WTC11 (cell line): ENCODE data around the gene RASD1. TPM values are rescaled to one million over a fixed set of nuclear protein-coding genes. Genes with fewer than 3 reads are reported as not detected.

ENCODE experiments used
- ATAC-seq: fragments of 200-7000 bp; cut with Tn5 transposase; 2 replicates; pipeline ENCODE4 v1.10.0; 2021; ENCODE audit warnings: mild to moderate bottlenecking, moderate library complexity
- CTCF ChIA-PET: fragments of 300-600 bp; sonication (Branson Sonifier 250); formaldehyde crosslinking; loops from one replicate; lab custom pipeline; 2021; ENCODE audit warnings: antibody characterized with exemption; lab: Charles Lee
- POLR2A ChIA-PET: fragments of 350-600 bp; sonication (Branson Sonifier 250); formaldehyde crosslinking; loops from one replicate; lab custom pipeline; 2021; ENCODE audit warnings: antibody characterized with exemption; lab: Charles Lee
- DNase-seq: peaks from one replicate; pipeline ENCODE4 v3.0.0; 2021; ENCODE audit warnings: low spot score
- H3K27ac Mint-ChIP-seq: 2 replicates; pipeline ENCODE4 v1.8.0; 2021; ENCODE audit warnings: mixed read lengths
- H3K27me3 Mint-ChIP-seq: 2 replicates; pipeline ENCODE4 v1.8.0; 2021; ENCODE audit warnings: low read depth, mild to moderate bottlenecking, moderate library complexity, mixed read lengths
- H3K36me3 Mint-ChIP-seq: 2 replicates; pipeline ENCODE4 v1.8.0; 2021; ENCODE audit warnings: mixed read lengths
- H3K4me1 Mint-ChIP-seq: 2 replicates; pipeline ENCODE4 v1.8.0; 2022; ENCODE audit warnings: mixed read lengths
- H3K4me3 Mint-ChIP-seq: 2 replicates; pipeline ENCODE4 v1.8.0; 2021; ENCODE audit warnings: mild to moderate bottlenecking, moderate library complexity, mixed read lengths
- H3K9me3 Mint-ChIP-seq: 2 replicates; pipeline ENCODE4 v1.8.0; 2021; ENCODE audit warnings: mixed read lengths
- CREM ChIP-seq: sonication (generic); formaldehyde crosslinking; IDR thresholded peaks from 2 replicates; pipeline ENCODE4 v1.8.1; 2022; ENCODE audit warnings: mild to moderate bottlenecking, missing genetic modification reagents, moderate library complexity
- ELF4 ChIP-seq: sonication (generic); formaldehyde crosslinking; IDR thresholded peaks from 2 replicates; pipeline ENCODE4 v1.8.1; 2022; ENCODE audit warnings: low read depth, mild to moderate bottlenecking, moderate library complexity, missing genetic modification reagents
- EMX1 ChIP-seq: fragments of 250-450 bp; sonication (Bioruptor Pico); IDR thresholded peaks from 2 replicates; pipeline ENCODE4 v1.8.0; 2021; ENCODE audit warnings: mild to moderate bottlenecking
- ESRRA ChIP-seq: sonication (generic); formaldehyde crosslinking; IDR thresholded peaks from 2 replicates; pipeline ENCODE4 v1.8.1; 2022; ENCODE audit warnings: mild to moderate bottlenecking, missing genetic modification reagents, borderline replicate concordance
- JAZF1 ChIP-seq: fragments of 250-450 bp; sonication (Bioruptor Pico); IDR thresholded peaks from 2 replicates; pipeline ENCODE4 v1.9.0; 2021; ENCODE audit warnings: moderate library complexity, mild to moderate bottlenecking, inconsistent platforms
- KAT7 ChIP-seq: sonication (generic); formaldehyde crosslinking; IDR thresholded peaks from 2 replicates; pipeline ENCODE4 v1.8.1; 2023; ENCODE audit warnings: missing genetic modification reagents, mild to moderate bottlenecking, borderline replicate concordance
- NR1H2 ChIP-seq: sonication (generic); formaldehyde crosslinking; IDR thresholded peaks from 2 replicates; pipeline ENCODE4 v1.9.0; 2021; ENCODE audit warnings: mild to moderate bottlenecking, moderate library complexity, missing genetic modification reagents
- NR2C2 ChIP-seq: sonication (generic); formaldehyde crosslinking; IDR thresholded peaks from 2 replicates; pipeline ENCODE4 v1.8.0; 2022; ENCODE audit warnings: mild to moderate bottlenecking, missing genetic modification reagents
- NR3C1 ChIP-seq: sonication (generic); formaldehyde crosslinking; conservative IDR thresholded peaks from 2 replicates; pipeline ENCODE4 v1.8.1; 2023; ENCODE audit warnings: low read depth, mild to moderate bottlenecking, missing genetic modification reagents
- PRRX2 ChIP-seq: fragments of 250-450 bp; sonication (Bioruptor Pico); IDR thresholded peaks from 2 replicates; pipeline ENCODE4 v1.8.0; 2021; ENCODE audit warnings: mild to moderate bottlenecking
- RELA ChIP-seq: sonication (generic); formaldehyde crosslinking; IDR thresholded peaks from 2 replicates; pipeline ENCODE4 v1.8.1; 2022; ENCODE audit warnings: missing genetic modification reagents, mild to moderate bottlenecking, borderline replicate concordance
- TCF7 ChIP-seq: sonication (generic); formaldehyde crosslinking; IDR thresholded peaks from 2 replicates; pipeline ENCODE4 v1.8.0; 2022; ENCODE audit warnings: mild to moderate bottlenecking, low read depth, missing genetic modification reagents, moderate library complexity
- ZNF121 ChIP-seq: sonication (generic); formaldehyde crosslinking; IDR thresholded peaks from 2 replicates; pipeline ENCODE4 v1.8.0; 2023; ENCODE audit warnings: missing genetic modification reagents
- ZNF317 ChIP-seq: sonication (generic); formaldehyde crosslinking; IDR thresholded peaks from 2 replicates; pipeline ENCODE4 v1.8.1; 2023; ENCODE audit warnings: low read depth, mild to moderate bottlenecking, moderate library complexity, missing genetic modification reagents, borderline replicate concordance
- total RNA-seq: library from RNA; stranded (reverse); gene quantifications from 3 replicates; pipeline ENCODE4 v1.2.3, GENCODE V29; 2021
- TF ChIP-seq, protein P1 (sequence below): sonication (generic); formaldehyde crosslinking; IDR thresholded peaks from 2 replicates; pipeline ENCODE4 v1.8.1; 2022; ENCODE audit warnings: mild to moderate bottlenecking, moderate library complexity, missing genetic modification reagents
- TF ChIP-seq, protein P2 (sequence below): sonication (generic); formaldehyde crosslinking; IDR thresholded peaks from 2 replicates; pipeline ENCODE4 v1.8.0; 2022; ENCODE audit warnings: mild to moderate bottlenecking, missing genetic modification reagents
- TF ChIP-seq, protein P3 (sequence below): fragments of 250-450 bp; sonication (Bioruptor Pico); IDR thresholded peaks from 2 replicates; pipeline ENCODE4 v1.9.0; 2021; ENCODE audit warnings: mild to moderate bottlenecking
- TF ChIP-seq, protein P4 (sequence below): fragments of 250-450 bp; sonication (Bioruptor Pico); IDR thresholded peaks from 2 replicates; pipeline ENCODE4 v1.9.0; 2021; ENCODE audit warnings: mild to moderate bottlenecking, borderline replicate concordance
- TF ChIP-seq, protein P5 (sequence below): fragments of 250-450 bp; sonication (Bioruptor Pico); IDR thresholded peaks from 2 replicates; pipeline ENCODE4 v1.8.0; 2021; ENCODE audit warnings: mild to moderate bottlenecking
- TF ChIP-seq, protein P6 (sequence below): fragments of 250-450 bp; sonication (Bioruptor Pico); IDR thresholded peaks from 2 replicates; pipeline ENCODE4 v1.9.0; 2021; ENCODE audit warnings: moderate library complexity, mild to moderate bottlenecking, inconsistent platforms, borderline replicate concordance
- TF ChIP-seq, protein P7 (sequence below): sonication (generic); formaldehyde crosslinking; IDR thresholded peaks from 2 replicates; pipeline ENCODE4 v1.8.0; 2022; ENCODE audit warnings: mild to moderate bottlenecking, missing genetic modification reagents

Gene RASD1
- total RNA-seq, 1 experiment from 2014 or later: 5.1 TPM

DNA sequence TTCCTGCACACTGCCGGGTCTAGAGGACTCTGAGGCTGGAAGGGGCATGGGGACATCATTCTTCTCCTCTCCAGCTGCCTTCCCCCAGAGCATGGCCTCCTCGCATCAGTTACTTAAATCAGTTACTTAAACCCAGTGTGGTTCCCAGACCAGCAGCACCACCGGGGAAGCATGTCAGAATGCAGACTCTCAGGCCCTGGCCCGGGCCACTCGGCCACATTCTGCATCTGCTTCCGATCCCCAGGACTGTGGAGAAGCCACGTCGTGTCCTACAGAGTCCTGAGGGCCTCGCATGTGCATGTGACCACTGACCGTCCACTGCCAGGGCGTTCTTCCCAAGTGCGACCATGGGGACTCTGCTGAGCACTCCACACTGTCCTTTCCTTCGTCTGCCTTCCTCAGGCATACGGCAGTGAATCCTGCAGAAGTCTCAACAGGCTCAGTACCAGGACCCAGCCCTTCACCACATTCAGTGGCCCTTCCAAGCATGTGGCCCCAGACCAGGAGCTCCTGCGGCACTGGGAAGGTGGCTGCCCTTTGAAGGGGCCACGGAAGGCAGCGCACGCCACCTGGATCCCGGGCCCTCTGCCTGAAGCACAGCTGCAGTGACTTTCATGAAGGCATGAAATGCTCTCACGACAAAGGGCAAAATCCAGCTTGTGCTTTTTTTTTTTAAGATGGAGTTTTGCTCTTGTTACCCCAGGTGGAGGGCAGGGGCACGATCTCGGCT is 46.9 kb upstream of the RASD1 start:
- DNase-seq: no peak

DNA sequence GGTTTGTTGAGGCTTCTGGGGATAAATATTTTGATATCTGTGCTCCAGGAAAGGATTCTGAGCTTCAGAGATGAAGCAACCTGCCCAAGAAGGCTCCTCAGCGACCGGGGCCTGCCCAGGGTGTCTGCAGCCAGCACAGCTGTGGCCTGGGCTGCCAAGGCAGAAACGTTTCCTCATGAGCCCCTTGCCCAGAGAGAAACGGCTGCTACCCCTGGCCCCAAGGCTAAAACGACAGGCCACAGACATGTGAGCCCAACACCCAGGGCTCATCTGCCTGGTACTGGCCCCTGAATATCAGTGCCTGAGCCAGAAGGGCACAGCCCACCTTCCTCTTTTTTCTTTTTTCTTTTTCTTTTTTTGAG is 45.4 kb upstream of the RASD1 start:
- DNase-seq (no peak), ATAC-seq (no peak)
- Mint-ChIP-seq H3K27me3 (no peaks in the 10 kb centered on the region), H3K4me1 (peaks cover 4% of the 10 kb centered on the region; the same call in 1 of the 2 replicates), H3K27ac (no peak overlapping the region), H3K9me3 (no peaks in the 10 kb centered on the region), H3K36me3 (no peaks in the 10 kb centered on the region), H3K4me3 (no peak overlapping the region)
- ChIA-PET CTCF (interaction anchor here (1.1 to 1.7 kb wide), 2 partner anchors 23 to 45 kb away, joined by 3 to 5 read pairs; no protein-coding TSS in a partner anchor), POLR2A (no interaction called here)
- no peak for TF ChIP-seq CREM (CRISPR knock-in tag)
- no peak for TF ChIP-seq PRRX2 (CRISPR knock-in tag)
- TF ChIP-seq RELA: no peak
- TF ChIP-seq, protein P1, sequence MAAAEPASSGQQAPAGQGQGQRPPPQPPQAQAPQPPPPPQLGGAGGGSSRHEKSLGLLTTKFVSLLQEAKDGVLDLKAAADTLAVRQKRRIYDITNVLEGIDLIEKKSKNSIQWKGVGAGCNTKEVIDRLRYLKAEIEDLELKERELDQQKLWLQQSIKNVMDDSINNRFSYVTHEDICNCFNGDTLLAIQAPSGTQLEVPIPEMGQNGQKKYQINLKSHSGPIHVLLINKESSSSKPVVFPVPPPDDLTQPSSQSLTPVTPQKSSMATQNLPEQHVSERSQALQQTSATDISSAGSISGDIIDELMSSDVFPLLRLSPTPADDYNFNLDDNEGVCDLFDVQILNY (CRISPR knock-in tag): no peak
- TF ChIP-seq, protein P2, sequence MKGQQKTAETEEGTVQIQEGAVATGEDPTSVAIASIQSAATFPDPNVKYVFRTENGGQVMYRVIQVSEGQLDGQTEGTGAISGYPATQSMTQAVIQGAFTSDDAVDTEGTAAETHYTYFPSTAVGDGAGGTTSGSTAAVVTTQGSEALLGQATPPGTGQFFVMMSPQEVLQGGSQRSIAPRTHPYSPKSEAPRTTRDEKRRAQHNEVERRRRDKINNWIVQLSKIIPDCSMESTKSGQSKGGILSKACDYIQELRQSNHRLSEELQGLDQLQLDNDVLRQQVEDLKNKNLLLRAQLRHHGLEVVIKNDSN (CRISPR knock-in tag): no peak
- TF ChIP-seq, protein P3, sequence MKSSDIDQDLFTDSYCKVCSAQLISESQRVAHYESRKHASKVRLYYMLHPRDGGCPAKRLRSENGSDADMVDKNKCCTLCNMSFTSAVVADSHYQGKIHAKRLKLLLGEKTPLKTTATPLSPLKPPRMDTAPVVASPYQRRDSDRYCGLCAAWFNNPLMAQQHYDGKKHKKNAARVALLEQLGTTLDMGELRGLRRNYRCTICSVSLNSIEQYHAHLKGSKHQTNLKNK (CRISPR knock-in tag): no peak
- no peak for TF ChIP-seq EMX1 (CRISPR knock-in tag)
- TF ChIP-seq, protein P4, sequence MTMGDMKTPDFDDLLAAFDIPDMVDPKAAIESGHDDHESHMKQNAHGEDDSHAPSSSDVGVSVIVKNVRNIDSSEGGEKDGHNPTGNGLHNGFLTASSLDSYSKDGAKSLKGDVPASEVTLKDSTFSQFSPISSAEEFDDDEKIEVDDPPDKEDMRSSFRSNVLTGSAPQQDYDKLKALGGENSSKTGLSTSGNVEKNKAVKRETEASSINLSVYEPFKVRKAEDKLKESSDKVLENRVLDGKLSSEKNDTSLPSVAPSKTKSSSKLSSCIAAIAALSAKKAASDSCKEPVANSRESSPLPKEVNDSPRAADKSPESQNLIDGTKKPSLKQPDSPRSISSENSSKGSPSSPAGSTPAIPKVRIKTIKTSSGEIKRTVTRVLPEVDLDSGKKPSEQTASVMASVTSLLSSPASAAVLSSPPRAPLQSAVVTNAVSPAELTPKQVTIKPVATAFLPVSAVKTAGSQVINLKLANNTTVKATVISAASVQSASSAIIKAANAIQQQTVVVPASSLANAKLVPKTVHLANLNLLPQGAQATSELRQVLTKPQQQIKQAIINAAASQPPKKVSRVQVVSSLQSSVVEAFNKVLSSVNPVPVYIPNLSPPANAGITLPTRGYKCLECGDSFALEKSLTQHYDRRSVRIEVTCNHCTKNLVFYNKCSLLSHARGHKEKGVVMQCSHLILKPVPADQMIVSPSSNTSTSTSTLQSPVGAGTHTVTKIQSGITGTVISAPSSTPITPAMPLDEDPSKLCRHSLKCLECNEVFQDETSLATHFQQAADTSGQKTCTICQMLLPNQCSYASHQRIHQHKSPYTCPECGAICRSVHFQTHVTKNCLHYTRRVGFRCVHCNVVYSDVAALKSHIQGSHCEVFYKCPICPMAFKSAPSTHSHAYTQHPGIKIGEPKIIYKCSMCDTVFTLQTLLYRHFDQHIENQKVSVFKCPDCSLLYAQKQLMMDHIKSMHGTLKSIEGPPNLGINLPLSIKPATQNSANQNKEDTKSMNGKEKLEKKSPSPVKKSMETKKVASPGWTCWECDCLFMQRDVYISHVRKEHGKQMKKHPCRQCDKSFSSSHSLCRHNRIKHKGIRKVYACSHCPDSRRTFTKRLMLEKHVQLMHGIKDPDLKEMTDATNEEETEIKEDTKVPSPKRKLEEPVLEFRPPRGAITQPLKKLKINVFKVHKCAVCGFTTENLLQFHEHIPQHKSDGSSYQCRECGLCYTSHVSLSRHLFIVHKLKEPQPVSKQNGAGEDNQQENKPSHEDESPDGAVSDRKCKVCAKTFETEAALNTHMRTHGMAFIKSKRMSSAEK (CRISPR knock-in tag): no peak
- TF ChIP-seq, protein P5, sequence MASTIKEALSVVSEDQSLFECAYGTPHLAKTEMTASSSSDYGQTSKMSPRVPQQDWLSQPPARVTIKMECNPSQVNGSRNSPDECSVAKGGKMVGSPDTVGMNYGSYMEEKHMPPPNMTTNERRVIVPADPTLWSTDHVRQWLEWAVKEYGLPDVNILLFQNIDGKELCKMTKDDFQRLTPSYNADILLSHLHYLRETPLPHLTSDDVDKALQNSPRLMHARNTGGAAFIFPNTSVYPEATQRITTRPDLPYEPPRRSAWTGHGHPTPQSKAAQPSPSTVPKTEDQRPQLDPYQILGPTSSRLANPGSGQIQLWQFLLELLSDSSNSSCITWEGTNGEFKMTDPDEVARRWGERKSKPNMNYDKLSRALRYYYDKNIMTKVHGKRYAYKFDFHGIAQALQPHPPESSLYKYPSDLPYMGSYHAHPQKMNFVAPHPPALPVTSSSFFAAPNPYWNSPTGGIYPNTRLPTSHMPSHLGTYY (CRISPR knock-in tag): no peak
- no peak for TF ChIP-seq ZNF317 (CRISPR knock-in tag)

More for the DNA sequence above, 46.9 kb upstream of the RASD1 start:
- POLR2A ChIA-PET: no interaction called here
- Mint-ChIP-seq H3K27ac (no peak overlapping the region), H3K27me3 (no peaks in the 10 kb centered on the region), H3K9me3 (no peaks in the 10 kb centered on the region), H3K36me3 (no peaks in the 10 kb centered on the region), H3K4me1 (peaks cover 4% of the 10 kb centered on the region; the same call in 1 of the 2 replicates), H3K4me3 (no peak overlapping the region)
- ATAC-seq: no peak
- TF ChIP-seq, protein P6, sequence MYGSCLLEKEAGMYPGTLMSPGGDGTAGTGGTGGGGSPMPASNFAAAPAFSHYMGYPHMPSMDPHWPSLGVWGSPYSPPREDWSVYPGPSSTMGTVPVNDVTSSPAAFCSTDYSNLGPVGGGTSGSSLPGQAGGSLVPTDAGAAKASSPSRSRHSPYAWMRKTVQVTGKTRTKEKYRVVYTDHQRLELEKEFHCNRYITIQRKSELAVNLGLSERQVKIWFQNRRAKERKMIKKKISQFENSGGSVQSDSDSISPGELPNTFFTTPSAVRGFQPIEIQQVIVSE: no peak
- TF ChIP-seq NR3C1 (CRISPR knock-in tag): no peak
- no peak for TF ChIP-seq ELF4
- TF ChIP-seq KAT7 (CRISPR knock-in tag): no peak
- TF ChIP-seq TCF7 (CRISPR knock-in tag): no peak
- no peak for TF ChIP-seq ESRRA (CRISPR knock-in tag)
- no peak for TF ChIP-seq NR1H2
- no peak for TF ChIP-seq JAZF1
- TF ChIP-seq ZNF121 (CRISPR knock-in tag): no peak
- TF ChIP-seq, protein P7, sequence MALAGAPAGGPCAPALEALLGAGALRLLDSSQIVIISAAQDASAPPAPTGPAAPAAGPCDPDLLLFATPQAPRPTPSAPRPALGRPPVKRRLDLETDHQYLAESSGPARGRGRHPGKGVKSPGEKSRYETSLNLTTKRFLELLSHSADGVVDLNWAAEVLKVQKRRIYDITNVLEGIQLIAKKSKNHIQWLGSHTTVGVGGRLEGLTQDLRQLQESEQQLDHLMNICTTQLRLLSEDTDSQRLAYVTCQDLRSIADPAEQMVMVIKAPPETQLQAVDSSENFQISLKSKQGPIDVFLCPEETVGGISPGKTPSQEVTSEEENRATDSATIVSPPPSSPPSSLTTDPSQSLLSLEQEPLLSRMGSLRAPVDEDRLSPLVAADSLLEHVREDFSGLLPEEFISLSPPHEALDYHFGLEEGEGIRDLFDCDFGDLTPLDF (CRISPR knock-in tag): no peak
- no peak for TF ChIP-seq NR2C2
- CTCF ChIA-PET: interaction anchor here (0.6 to 2.2 kb wide), 3 partner anchors 25 to 1924 kb away, joined by 3 to 9 read pairs (median 3); partner anchors contain the start of gene RASD1
